GM21825 (cell line): ENCODE data around the gene LAMB1.

Experiments used
- ATAC-seq: cut with Tn5 transposase; IDR thresholded peaks from one replicate; pipeline ENCODE4 v1.9.1; 2021; ENCODE audit warnings: mild to moderate bottlenecking, moderate library complexity; ENCODE audit not compliant: unreplicated experiment

The LAMB1 gene

GRCh38 chr7:107949443-107949935 is 53.5 kb downstream of the LAMB1 start:
- no peak for ATAC-seq

GRCh38 chr7:107948645-107949442 is 54.1 kb downstream of the LAMB1 start:
- no peak for ATAC-seq

- no peak for ATAC-seq
These were observed 56.1 kb downstream of the LAMB1 start for GRCh38 chr7:107946881-107947280.

- no peak for ATAC-seq
These were observed 56.5 kb downstream of the LAMB1 start for GRCh38 chr7:107946451-107946850.

- ATAC-seq, result no peak
These were observed 57.6 kb downstream of the LAMB1 start for GRCh38 chr7:107945332-107945731.

- ATAC-seq, result no peak
These were observed 58.4 kb downstream of the LAMB1 start for GRCh38 chr7:107944411-107945169.

- no peak for ATAC-seq
These were observed 59.9 kb downstream of the LAMB1 start for GRCh38 chr7:107943018-107943417.

GRCh38 chr7:107940951-107941350 is 62.0 kb downstream of the LAMB1 start:
- no peak for ATAC-seq

- no peak for ATAC-seq
These were observed 63.1 kb downstream of the LAMB1 start for GRCh38 chr7:107939573-107940489.

GRCh38 chr7:107938456-107939250 is 64.3 kb downstream of the LAMB1 start:
- no peak for ATAC-seq

GRCh38 chr7:107937531-107937930 is 65.4 kb downstream of the LAMB1 start:
- ATAC-seq, result no peak

- ATAC-seq, result no peak
These were observed 66.6 kb downstream of the LAMB1 start for GRCh38 chr7:107936312-107936711.

- ATAC-seq, result no peak
These were observed 67.8 kb downstream of the LAMB1 start for GRCh38 chr7:107934991-107935770.

- ATAC-seq, result no peak
These were observed 69.5 kb downstream of the LAMB1 start for GRCh38 chr7:107933386-107934013.

GRCh38 chr7:107932805-107933204 is 70.2 kb downstream of the LAMB1 start:
- ATAC-seq, result no peak

- ATAC-seq, result no peak
These were observed 71.0 kb downstream of the LAMB1 start for GRCh38 chr7:107931740-107932515.

GRCh38 chr7:107926481-107926880 is 76.5 kb downstream of the LAMB1 start:
- ATAC-seq, result no peak

GRCh38 chr7:107924841-107925504 is 78.0 kb downstream of the LAMB1 start:
- ATAC-seq, result peak; percentile 95
